Lung (tissue), 12 donors: ENCODE measurements around the gene EPHB4. TPM values are rescaled to one million over a fixed set of nuclear protein-coding genes. Genes with fewer than 3 reads are reported as not detected.

Source experiments
- ATAC-seq: fragments of 200-7000 bp; cut with Tn5 transposase; one replicate; pipeline ENCODE4 v1.9.1; 2020; ENCODE audit warnings: moderate number of reproducible peaks; ENCODE audit not compliant: insufficient read depth, low FRiP score
- DNase-seq, 3 donors: peaks; one replicate each; pipeline ENCODE4 v3.0.0-alpha.2; 2013 to 2017
- H3K27ac ChIP-seq, 2 donors: one replicate each; pipeline ENCODE4 v1.5.1; 2013; ENCODE audit warnings: mild to moderate bottlenecking in 2 of 2, moderate library complexity in 2 of 2, control low read depth in 1 of 2, inconsistent platforms in 1 of 2, low read depth in 1 of 2, low read length in 1 of 2
- H3K27me3 ChIP-seq, 3 donors: one replicate each; pipeline ENCODE4 v1.5.1; 2013; ENCODE audit warnings: low read length in 2 of 3; ENCODE audit not compliant: control insufficient read depth in 3 of 3, insufficient read depth in 3 of 3
- H3K36me3 ChIP-seq, 4 donors: one replicate each; pipeline ENCODE4 v1.5.1; 2013; ENCODE audit warnings: low read length in 4 of 4, mild to moderate bottlenecking in 1 of 4, moderate library complexity in 1 of 4; ENCODE audit not compliant: control insufficient read depth in 4 of 4, insufficient read depth in 4 of 4
- H3K4me1 ChIP-seq, 5 donors: one replicate each; pipeline ENCODE4 v1.5.1; 2013; ENCODE audit warnings: low read length in 5 of 5, mild to moderate bottlenecking in 2 of 5, moderate library complexity in 1 of 5; ENCODE audit not compliant: control insufficient read depth in 5 of 5, insufficient read depth in 5 of 5
- H3K4me3 ChIP-seq: one replicate; pipeline ENCODE4 v1.5.1; 2013; ENCODE audit warnings: mild to moderate bottlenecking, control low read depth, moderate library complexity
- H3K9ac ChIP-seq, 2 donors: one replicate each; pipeline ENCODE4 v1.5.1; 2013; ENCODE audit warnings: low read length in 2 of 2, control low read depth in 1 of 2; ENCODE audit not compliant: insufficient read depth in 1 of 2
- H3K9me3 ChIP-seq, 4 donors: one replicate each; pipeline ENCODE4 v1.5.1; 2013; ENCODE audit warnings: low read length in 3 of 4, mild to moderate bottlenecking in 1 of 4, moderate library complexity in 1 of 4; ENCODE audit not compliant: control insufficient read depth in 4 of 4, insufficient read depth in 3 of 4
- CTCF ChIP-seq: IDR thresholded peaks from 2 replicates; pipeline ENCODE4 v1.5.1; 2012; ENCODE audit warnings: mild to moderate bottlenecking; ENCODE audit errors: control extremely low read depth, extremely low read depth
- WGBS, 2 donors: extraction: QIAGEN DNeasy Blood & Tissue Kit; methylation state at CpG; one replicate each; pipeline ENCODE4 v1.1.7; 2013; 5-methylcytosine and 5-hydroxymethylcytosine counted together
- polyA plus RNA-seq, 2 donors: library from polyadenylated mRNA; stranded (reverse); fragments of 200-250 nt; gene quantifications; one replicate each; pipeline ENCODE4 v1.2.1, GENCODE V29; 2013
- total RNA-seq, 2 donors: library from RNA; depleted of rRNA in 1 of 2; stranded (reverse); fragments of >200 nt in 1 of 2; gene quantifications; one replicate each; pipeline ENCODE4 v1.2.1, GENCODE V29; 2014 to 2021
- donor health status: control.
- donor health status: control.
- donor health status: Bipolar disorder and iron deficiency.
- donor health status: healthy.
- donor health status: DM: yes; HTN: yes; CAD: no.

Gene EPHB4
- total and polyA plus RNA-seq, 4 donors, result 21.7 to 64.2 (median 50.4) TPM

- Histone ChIP-seq H3K27ac (no peak overlapping the region), H3K36me3 (no peaks in the 10 kb centered on the region), H3K9ac (no peak overlapping the region), H3K4me3 (no peak overlapping the region), H3K4me1 (peaks cover 0 to 15% (median 2%) of the 10 kb centered on the region in 5 donors), H3K27me3 (no peaks in the 10 kb centered on the region), H3K9me3 (no peaks in the 10 kb centered on the region)
- no peak for ATAC-seq
- no peak for TF ChIP-seq CTCF
- no peak for DNase-seq
- 96 to 98% methylated on average over 18 of the region's 18 CpGs for WGBS, 2 donors
Observed at GRCh38 chr7:100839361-100839760, 12.0 kb upstream of the EPHB4 start.

GRCh38 chr7:100837099-100837836 is 9.9 kb upstream of the EPHB4 start:
- H3K36me3 ChIP-seq, result no peaks in the 10 kb centered on the region
- ATAC-seq (peak; percentile 93), DNase-seq (peak; percentile 94 to 97 (median 95))
- peak overlapping the region; percentile 16 for H3K4me3 ChIP-seq
- H3K27me3 ChIP-seq, result no peaks in the 10 kb centered on the region
- H3K27ac ChIP-seq, result peak overlapping the region; percentile 87 to 96
- TF ChIP-seq CTCF, result no peak
- peaks cover 0 to 15% (median 2%) of the 10 kb centered on the region in 5 donors for H3K4me1 ChIP-seq
- H3K9ac ChIP-seq, result peak overlapping the region in 1 of 2 donors; percentile 78
- WGBS, 2 donors, result 4 to 5% methylated on average over 37 of the region's 37 CpGs
- H3K9me3 ChIP-seq, result no peaks in the 10 kb centered on the region

GRCh38 chr7:100836812-100837098 is 9.4 kb upstream of the EPHB4 start:
- ATAC-seq, result no peak
- Histone ChIP-seq H3K9me3 (no peaks in the 10 kb centered on the region), H3K27me3 (no peaks in the 10 kb centered on the region), H3K27ac (peak overlapping the region; percentile 88 to 96), H3K36me3 (no peaks in the 10 kb centered on the region), H3K4me1 (peaks cover 0 to 15% (median 2%) of the 10 kb centered on the region in 5 donors), H3K4me3 (no peak overlapping the region), H3K9ac (peak overlapping the region in 1 of 2 donors; percentile 78)
- WGBS, 2 donors, result 39 to 51% methylated on average over 6 of the region's 6 CpGs
- DNase-seq, result no peak
- TF ChIP-seq CTCF, result no peak
